GM21360 (cell line): ENCODE measurements around the gene CERT1.

Experiments
- ATAC-seq: cut with Tn5 transposase; IDR thresholded peaks from one replicate; pipeline ENCODE4 v1.9.1; 2021; ENCODE audit warnings: mild to moderate bottlenecking, moderate library complexity; ENCODE audit not compliant: unreplicated experiment

Gene CERT1

DNA sequence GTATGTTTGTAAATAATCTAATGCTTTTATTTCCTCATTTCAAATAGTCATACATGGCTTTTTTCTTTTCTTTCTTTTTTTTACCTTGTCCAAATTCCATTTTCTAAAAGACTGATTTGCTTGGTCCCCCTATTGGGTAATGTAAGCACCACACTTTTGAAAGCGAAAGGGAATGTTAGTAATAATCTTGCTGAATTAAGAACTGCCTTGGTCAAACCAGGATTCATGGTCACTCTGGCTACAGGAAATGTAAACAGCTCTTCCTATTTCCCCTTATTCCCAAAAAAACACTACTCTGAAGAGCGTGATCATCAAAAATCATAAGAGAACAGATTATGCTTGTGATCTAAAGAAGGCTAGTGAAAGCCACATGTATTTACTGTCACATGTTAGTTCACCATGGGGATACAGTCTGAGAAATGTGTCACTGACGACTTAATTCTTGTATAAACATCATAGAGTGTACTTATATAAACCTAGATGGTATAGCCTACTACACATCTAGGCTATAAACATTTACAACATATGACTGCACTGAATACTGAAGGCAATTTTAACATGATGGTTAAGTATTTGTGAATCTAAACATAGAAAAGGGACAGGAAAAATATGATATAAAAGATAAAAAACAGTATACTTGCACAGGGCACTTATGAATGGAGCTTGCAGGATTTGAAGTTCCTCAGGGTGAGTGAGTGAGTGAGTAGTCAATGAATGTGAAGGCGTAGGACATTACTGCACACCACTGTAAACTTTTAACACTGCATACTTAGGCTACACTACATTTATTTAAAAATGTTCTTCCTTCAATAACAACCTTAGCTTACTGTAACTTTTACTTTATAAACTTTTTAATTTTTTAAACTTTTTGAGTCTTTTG, 99.1 kb downstream of the CERT1 start:
- no peak for ATAC-seq

DNA sequence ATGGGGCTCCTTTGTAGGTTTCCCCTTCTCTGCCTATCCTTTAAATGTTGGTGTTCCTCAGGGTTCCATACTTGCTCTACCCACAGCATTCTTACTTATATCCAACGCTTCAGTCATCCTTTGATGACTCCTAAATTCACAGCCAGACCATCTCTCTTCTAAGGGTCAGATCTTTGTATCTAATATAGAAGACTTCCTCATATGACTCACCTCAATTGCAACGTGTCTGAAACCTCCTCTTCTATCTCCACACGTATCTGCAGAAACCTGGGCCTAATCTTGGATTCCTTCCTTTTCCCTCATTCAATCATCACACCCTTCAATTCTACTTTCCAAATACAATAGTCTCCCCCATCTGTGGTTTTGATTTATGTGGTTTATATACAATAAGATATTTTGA, 106.1 kb downstream of the CERT1 start:
- ATAC-seq: no peak

DNA sequence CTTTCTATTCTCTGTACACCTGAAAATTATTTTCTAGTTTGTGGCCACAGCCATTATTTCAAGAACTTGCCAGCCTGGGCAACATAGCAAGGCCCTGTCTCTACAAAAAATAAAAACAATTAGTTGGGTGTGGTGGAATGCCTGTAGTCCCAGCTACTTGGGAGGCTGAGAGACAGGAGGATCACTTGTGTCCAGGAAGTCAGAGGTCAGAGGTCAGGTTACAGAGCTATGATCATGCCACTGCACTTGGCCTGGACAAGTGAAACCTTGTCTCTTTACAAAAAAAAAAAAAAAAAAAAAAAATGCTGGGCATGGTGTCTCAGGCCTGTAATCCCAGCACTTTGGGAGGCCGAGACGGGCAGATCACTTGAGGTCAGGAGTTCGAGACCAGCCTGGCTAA, 116.2 kb downstream of the CERT1 start:
- ATAC-seq: no peak

DNA sequence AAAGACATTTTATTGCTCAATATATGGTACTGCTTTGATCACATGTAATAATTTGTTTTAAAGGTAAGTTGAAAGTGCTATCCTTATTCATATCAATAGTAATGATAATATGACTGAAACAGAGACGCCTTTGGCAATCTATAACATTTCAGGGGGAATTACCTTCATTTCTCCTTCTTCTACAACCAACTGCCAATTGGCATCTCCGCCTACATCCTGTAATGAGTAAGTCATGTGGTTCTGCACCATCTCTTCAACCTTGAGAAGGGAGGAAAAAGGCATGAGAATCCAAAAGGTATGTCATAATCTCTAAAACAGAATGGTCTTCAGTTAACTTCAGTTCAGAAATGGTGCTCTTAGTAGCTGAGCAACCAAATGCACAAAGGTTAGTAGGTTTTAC, 122.0 kb downstream of the CERT1 start:
- ATAC-seq: no peak

DNA sequence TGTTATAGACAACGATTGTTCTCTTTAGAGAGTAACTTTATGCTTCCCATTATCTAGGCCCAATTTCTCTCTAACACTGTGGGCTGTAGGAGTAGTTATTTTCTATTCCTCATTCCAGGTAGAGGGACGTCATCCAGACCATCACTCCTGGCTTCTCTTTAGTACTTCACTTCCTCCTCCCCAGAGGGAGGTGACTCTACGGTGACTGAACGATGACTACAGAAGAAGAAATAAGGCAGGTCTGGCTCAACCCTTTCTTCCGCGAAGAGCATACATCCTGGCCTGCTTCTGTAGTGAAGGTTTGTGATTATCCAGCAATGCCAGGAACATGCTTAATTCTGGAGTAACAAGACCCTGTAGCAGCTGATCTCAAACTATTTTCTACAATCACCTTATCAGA, 123.6 kb downstream of the CERT1 start:
- no peak for ATAC-seq

DNA sequence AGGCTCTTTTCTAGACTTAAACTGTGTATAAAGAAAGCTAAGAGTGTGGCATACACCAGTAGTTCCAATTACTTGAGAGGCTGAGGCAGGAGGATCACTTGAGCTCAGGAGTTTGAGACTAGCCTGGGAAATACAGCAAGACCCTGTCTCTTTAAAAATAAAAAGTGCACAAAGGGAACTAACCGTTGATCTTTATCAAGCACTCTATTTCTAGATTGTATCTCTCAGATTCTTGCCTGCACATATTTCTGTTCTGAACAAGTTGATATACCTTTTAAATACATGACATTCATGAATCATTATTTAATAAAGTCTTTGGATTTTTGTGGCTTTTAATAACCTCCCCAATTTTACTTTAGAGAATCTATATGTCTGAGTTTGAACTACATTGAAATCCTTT, 127.2 kb downstream of the CERT1 start:
- ATAC-seq: no peak

DNA sequence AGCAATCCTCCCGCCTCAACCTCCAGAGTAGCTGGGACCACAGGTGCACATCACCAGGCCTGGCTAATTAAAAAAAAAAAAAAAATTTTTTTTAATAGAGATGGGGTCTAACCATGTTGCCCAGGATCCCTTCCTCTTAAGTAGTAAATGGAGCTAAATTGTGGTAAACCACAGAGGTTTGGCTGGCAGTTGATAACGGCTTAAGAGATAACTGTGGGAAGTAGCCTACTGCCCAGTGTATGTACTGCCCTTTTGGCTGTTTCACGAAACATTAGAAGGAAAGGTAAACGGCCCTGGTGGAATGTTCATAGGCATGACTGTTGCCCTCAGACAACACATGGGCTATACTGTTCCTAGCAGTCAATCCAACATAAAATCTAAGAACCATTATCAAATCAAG, 130.0 kb downstream of the CERT1 start:
- ATAC-seq: no peak

DNA sequence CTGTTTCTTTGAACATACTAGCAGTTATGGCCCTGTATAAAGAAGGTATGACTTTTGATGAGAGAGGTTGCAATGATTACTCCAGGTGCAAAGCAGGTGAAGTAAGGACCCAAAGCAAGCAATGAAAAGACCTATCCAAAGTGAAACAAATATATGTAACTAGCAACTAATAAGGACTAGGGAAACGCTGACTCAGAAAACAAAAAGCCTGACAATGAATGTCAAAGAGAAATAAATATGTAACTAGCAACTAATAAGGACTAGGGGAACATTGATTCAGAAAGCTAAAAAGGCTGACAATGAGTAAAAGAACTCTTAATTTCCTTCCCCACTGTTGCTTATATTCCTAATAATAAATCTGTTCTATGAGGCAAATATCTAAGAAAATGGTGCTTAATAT, 131.3 kb downstream of the CERT1 start:
- ATAC-seq: no peak

DNA sequence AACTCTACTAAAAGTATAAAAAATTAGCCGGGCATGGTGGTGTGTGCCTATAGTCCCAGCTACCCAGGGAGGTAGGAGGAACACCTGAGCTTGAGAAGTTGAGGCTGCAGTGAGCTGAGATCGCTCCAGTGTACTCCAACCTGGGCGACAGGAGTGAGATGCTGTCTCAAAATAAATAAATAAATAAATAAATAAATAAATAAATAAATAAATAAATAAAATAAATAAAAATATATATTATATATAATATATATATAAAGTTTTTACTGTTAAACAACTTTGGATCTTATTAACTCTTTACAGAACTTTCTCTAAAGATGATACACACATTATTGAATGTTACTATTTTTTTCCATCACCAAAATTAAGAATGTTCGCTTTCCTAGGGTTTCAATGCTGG, 136.0 kb downstream of the CERT1 start:
- no peak for ATAC-seq

DNA sequence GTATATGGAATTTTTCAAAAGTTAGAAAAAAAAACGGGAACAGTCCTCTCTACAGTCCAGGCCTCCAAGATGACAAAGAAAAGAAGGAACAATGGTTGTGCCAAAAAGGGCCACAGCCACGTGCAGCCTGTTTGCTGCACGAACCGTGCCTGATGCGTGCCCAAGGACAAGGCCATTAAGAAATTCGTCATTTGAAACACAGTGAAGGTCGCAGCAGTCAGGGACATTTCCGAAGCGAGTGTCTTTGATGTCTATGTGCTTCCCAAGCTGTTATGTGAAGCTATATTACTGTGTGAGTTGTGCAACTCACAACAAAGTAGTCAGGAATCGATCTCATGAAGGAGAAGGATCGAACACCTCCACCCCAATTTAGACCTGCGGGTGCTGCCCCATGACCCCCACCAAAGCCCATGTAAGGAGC, 137.0 kb downstream of the CERT1 start:
- ATAC-seq: no peak

DNA sequence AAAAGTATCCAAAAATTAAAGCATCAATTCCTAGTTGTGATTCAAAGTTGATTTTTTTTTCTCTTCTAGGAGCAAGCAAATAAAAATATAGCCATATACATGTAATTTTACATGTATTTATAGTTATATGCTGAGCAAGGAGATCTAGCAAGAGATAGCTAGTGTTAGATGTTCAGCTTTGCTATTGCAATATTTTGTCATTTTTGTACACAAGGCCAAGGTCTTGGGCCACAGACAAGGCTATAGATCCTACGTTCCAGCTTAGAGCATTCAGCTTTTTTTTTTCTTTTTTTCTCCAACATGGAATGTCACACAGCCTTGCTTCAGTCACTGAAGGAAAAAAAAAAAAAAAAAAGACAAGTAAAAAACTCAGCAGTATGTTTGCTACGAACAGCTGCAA, 137.6 kb downstream of the CERT1 start:
- no peak for ATAC-seq

DNA sequence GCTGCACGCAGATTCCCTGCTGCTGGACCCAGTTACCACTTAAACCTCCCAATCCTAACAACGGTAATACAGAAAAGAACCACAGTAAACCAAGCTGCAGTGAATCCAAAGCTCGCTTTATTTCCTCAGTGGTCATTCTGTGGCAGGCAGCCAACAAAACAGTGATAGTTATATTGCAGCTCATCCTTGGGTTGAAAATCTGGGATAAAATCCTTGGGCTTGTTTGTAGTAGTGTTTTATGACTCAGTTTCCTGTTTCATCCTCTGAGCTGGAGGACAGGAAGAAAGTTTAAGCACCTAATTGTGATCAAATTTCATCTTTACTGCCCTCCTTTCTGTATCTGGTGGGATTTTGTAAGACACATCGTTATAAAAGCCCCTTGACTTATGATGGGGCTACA, 143.0 kb downstream of the CERT1 start:
- ATAC-seq: no peak

DNA sequence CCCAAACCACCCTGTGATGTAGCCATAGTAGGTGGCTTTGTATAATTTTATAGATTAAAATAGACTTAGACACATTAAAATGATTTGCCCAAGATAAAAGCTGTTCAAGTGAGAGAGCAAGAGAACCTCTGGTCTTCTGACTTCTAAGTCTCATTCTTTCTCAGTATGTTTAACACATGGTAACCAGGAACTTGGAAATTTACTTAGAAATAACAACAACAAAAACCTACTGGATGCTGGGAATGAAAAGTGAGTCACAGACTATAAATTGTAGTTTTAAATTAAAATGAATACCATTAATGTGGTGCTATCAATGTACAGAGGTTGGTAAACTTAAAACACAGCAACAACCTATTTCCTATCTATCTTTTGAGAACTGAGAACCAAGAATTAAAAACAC, 144.0 kb downstream of the CERT1 start:
- ATAC-seq: no peak

DNA sequence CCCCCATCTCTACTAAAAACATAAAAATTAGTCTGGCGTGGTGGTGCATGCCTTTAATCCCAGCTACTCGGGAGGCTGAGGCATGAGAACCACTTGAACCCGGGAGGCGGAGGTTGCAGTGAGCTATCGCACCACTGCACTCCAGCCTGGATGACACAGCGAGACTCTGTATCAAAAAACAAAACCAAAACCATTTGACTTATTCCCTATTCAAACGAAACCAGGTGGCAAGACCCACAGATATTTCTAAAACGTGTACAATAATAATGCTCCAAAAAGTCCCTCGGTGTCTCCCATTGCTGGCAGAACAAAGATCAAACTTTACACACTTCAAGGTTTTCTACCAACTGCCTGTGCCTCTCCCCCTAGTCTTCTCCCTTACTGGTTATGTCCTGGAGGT, 144.6 kb downstream of the CERT1 start:
- ATAC-seq: peak; percentile 77

DNA sequence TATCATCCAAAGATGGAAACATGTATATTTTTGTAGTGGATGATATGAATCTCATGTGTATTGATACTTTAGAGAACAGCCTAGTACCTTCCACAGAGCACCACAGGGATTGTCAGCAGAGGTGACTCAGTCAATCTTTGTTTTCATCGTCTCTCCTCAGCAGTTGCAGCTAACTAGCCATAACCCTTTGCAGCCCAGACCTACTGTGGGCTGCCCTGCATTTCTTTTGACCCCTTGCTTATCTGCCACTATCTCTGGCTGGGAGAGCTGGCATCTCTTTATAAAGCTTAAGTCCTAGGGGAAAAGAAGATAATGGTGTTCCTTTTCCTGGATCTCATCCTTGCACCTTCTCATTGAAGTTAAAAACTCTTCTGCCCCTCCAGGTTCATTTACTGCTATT, 145.7 kb downstream of the CERT1 start:
- ATAC-seq: no peak

DNA sequence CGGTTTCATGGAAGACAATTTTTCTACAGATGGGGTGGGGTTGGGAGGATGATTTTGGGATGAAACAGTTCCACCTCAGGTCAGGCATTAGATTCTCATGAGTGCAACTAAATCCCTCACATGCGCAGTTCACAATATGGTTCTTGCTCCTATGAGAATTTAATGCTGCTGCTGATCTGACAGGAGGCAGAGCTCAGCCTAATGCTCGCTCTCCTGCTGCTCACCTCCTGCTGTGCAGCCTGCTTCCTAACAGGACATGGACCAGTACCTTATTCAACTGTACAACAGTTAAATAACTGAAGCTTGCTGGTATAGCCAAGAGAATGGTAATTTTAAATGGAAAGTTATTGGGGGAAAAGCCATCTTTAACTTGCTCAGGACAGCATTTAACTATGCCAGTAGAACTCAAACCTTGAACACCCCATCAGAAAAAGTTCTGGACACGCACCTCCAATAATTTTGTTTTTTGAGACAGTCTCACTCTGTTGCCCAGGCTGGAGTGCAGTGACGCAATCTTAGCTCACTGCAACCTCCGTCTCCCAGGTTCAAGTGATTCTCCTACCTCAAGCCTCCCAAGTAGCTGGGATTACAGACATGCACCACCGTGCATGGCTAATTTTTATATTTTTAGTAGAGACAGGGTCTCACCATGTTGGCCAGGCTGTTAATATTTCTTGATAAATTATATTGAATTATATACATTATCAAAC, 146.7 kb downstream of the CERT1 start:
- no peak for ATAC-seq

DNA sequence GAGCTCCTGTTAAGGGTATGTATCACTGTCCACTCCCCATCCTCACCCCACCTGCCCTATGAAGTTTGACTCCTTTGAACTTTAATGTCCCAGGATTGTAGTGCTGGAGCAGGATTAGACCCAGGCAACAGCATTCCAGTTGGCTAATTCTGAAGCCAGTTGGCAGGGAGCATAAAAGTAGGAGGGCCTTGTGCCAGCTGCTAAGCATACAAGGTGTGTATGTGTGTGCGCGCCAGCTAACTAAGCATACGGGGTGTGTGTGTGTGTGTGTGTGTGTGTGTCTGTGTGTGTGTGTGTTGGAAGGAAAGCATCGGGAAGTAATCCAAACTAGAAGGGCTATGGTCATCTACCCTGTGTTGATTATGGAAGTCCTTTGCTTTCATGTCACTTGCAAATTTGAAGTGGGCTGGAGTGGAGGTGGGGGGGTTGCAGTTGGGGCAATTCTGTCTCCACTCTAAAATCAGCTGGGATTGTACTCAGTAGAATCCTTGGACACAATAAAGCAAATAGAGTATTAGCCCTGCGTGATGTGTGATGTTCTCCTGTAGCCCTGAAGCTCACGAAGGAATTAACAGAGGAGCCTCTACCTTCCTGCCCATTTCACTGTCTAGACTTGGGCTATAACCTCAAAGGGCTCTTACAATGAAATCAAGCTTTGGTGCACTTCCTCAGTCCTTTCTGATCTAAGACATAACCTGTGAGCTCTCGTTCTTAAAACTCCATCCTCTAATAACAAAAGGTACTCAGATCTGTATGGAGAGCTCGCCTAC, 147.5 kb downstream of the CERT1 start:
- no peak for ATAC-seq

DNA sequence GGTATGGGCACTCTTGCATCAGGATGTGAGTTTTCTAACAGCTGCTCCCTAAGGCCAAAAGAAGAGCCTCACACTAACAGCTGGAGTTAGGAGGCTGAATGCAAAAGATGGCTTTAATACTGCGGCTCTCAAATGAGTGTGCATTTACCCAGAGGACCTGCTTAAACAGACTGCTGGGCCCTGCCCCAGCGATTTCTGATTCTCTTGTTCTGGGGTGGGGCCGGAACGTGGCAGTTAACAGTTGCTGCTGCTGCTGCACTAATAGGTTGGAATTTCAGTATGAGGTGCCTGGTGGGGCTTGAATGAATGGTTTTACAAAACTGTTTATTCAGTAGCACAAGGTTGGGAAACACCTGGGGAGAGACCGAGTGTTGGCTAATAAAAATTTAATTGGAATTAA, 148.3 kb downstream of the CERT1 start:
- no peak for ATAC-seq

DNA sequence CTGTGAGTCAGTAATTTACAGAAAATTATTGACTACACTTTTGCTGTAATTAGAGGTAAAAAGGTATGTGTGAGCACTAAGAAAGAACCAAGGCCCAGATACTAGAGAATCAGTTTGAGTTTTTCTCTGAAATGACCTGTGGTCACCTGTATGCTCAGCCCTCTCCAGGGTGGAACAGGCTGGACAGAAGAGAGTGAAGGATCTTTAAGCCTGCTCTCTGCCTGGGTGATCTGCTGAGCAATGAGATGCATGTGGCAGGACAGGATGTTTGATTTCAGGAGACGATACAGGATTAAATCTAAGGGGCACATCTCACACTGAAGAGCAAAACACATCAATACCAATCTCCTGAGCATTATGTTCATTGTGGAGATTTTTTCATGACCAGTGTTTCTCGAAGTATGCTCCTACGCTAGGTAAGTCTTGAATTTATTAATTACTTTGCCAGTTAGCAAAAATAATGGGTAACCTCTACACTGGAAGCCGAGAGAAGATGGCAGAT, 148.9 kb downstream of the CERT1 start:
- no peak for ATAC-seq

DNA sequence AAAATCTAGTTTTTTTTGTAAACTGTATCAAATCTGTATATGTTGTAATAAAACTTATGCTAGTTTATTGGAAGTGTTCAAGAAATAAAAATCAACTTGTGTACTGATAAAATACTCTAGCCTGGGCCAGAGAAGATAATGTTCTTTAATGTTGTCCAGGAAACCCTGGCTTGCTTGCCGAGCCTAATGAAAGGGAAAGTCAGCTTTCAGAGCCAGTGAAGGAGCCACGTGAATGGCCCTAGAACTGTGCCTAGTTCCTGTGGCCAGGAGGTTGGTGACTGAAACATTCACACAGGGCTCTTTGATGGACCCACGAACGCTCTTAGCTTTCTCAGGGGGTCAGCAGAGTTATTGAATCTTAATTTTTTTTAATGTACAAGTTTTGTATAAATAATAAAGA, 150.1 kb downstream of the CERT1 start:
- ATAC-seq: no peak

DNA sequence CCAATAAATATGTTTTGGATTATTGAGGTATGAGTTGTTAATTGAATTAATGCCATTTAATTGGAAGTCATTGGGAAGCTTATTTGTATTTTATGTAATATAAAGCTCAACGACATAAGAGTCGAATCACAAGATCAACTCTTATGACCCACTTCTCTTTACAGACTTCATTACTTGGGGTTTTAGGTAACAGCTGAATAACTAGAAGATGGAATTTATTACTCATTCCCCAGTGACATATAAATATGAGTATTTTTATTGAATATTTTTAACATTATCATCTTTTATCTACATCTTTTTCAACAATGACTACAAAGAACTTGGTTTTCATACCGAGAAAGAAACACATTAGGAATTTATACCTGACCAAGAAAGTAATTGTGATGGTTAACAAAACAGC, 153.3 kb downstream of the CERT1 start:
- no peak for ATAC-seq

DNA sequence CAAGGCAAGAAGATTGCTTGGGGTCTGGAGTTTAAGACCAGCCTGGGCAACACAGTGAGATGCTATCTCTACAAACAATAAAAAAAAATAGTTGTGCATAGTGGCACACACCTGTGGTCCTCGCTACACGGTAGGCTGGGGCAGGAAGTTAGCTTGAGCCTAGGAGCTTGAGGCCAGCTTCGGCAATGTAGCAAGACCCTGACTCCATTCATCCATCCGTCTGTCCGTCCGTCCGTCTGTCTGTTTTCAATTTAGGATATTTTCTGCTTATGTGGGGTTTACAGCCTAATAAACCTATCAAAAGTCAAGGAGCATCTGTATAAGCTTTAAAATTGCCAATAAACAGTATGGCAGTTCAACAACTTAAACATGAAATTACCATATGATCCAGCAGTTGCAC, 154.7 kb downstream of the CERT1 start:
- no peak for ATAC-seq
